H54 (cell line): ENCODE data around the gene GLIS2.

Source experiments
- DNase-seq: peaks from one replicate; pipeline ENCODE4 v3.0.0; 2011; ENCODE audit warnings: low spot score, mixed read lengths; ENCODE audit not compliant: insufficient read length
- FAIRE-seq: peaks from 3 replicates; lab custom pipeline; 2011; peaks lifted over from hg19 to GRCh38; lab: Jason Lieb, UNC
- POLR2A ChIP-seq: IDR thresholded peaks from 2 replicates; pipeline ENCODE4 v1.6.1; 2011; ENCODE audit warnings: low read depth, mild to moderate bottlenecking, low read length

The GLIS2 gene

DNA sequence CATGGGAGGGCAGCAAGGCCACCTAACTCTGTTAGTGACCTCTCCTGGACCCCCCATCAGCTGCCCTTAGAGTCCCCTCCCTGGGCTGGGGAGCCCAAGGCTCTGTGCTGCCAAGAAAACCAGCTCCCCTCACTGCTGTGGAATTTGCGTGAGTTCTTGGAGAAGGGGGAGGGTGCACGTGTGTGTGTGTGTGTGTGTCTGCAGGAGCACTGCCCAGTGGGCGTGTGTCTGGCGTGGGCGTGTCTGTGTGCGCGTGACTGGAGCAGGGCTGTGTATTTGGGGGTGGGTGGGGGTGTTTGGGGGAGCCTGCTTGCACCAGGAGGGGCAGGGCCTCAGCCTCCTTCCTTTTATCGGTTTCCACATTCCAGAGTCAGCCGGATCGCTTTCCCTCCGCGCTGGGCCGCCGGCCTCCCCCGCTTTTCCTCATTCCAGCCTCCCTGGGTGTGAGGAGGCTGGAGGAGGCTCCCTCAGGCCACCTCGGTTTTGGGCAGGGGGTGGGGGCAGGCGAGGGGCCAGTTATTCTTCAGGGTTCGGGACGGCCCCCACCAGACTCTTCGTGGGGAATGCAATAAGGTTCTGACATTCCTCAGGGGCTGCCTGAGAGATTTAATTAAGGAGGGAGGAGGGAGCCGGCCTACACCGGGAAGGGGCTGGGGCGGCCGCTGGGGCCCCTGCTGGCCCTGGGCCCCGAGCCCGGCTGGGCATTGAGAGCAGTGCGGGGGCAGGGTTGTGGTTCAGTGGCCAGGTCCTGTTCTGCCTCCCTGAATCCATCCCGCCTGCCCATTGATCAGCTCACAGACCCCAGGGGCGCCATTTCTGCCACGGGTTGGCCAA lies 58.3 kb downstream of the GLIS2 start:
- no peak for TF ChIP-seq POLR2A
- FAIRE-seq (no peak), DNase-seq (peak; percentile 82)

DNA sequence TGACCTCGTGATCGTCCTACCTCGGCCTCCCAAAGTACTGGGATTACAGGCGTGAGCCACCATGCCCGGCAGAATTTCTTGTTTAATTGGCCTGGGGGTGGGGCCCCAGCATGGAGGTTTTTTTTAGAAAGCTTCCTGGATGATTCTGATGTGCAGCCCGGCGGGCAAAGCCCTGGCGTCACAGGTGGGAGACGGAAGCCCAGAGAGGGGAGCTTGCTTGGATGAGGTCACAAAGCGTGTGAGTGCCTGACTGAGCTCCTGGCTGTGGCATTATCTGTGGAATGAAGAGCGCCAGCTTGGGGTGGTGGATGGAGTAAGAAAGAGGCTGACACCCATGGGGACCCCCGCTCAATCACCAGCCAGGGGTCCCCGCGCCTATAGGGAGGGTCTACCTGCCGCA lies 59.9 kb downstream of the GLIS2 start:
- no peak for TF ChIP-seq POLR2A
- DNase-seq: no peak
- no peak for FAIRE-seq

DNA sequence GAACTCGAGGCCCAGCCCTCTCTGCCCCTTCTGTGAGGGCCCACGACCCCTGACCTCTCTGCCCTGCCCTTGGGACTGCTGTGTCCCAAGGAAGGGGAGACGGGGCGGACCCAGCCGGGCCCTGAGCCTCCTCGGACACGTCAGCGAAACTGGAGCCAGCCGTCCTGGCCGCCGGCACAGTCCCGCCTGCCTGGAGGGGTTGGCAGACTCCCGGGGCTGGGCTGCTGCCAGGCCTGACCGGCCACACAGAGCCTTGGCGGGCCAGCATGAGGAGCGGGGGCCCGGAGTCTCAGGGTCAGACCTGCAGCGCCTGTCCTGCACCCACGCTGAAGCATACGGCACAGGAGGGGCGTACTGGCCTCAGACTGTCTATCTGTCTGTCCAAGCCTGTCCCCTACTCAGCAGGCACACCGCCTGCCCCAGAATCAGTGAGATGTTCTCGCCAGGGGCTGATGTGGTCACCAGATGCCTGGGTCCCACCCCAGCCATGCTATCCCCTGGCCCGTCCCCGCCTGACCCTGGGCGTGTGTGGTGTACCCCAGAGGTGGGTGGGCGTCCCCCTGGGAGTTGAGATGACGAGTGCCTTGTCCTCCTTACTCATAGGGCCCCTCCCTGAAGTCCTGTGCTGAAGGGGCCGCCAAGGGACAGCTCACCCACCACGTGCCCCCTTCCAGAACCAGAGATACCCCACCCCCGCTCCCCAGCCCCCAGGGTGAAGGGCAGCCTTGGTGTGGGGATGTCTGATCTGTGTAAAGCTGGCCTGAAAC lies 60.4 kb downstream of the GLIS2 start:
- TF ChIP-seq POLR2A: no peak
- DNase-seq (peak; percentile 67), FAIRE-seq (no peak)

DNA sequence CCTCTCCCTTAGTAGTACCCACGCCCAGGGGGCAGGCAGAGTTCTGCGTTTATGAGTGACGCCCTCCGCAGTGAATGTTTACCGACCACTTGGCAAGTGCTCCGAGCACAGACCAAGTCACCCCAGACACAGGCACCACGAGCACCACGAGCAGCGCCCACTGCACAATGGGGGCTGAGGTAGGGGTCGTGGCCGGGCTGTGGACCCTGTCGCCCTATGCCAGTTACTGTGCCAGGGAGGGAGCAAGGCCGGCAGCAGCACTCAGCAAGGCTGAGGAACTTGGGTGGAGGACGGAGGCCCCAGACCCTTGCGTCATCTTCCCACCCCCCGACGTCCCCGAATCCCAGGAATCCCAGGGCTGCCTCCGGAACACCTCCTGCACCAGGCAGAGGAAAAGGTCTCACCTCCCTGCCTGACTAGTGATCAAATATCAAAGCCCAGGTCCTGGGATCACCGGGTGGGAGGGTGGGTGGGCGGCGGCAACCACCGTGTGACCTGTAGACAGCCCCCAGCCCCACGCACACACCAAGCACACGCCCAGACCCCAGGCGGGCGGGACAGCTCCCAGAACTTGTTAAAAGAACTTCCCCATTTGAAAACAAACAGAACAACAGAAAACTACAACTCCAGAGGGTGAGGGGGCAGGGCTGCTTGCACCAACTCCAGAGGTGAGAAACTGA lies 61.2 kb downstream of the GLIS2 start:
- no peak for FAIRE-seq
- no peak for TF ChIP-seq POLR2A
- no peak for DNase-seq

DNA sequence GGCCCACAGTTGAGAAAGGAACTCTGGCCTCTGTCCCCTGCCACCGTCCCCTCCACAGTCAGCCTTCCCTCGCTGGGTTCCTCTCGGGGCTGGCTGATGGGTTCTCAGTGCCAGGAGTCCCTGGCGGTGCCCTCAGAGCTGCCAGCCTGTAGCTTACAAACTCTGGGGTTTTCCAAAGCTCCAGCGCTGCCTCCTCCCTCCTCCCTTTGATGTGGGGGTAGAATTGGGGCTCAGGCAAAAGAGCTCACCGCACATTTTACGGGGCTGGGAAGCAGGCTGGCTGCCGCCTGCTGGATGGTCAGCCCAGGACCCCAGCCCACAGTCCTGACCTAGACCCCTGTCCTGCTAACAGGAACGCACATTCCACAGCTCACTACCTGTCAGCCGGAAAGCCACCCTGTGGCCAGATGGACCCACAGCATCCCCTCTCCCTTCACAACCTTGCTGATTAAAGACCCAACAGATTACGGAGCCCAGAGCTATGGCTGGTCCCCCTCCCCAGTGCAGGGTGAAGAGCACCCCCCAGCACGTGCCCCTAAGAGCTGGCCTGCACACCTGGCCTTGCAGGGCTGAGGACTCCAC lies 61.8 kb downstream of the GLIS2 start:
- FAIRE-seq (no peak), DNase-seq (no peak)
- TF ChIP-seq POLR2A: no peak

- no peak for DNase-seq
- TF ChIP-seq POLR2A: no peak
- FAIRE-seq: no peak
These were observed 62.3 kb downstream of the GLIS2 start for GRCh38 chr16:4378161-4378666.

DNA sequence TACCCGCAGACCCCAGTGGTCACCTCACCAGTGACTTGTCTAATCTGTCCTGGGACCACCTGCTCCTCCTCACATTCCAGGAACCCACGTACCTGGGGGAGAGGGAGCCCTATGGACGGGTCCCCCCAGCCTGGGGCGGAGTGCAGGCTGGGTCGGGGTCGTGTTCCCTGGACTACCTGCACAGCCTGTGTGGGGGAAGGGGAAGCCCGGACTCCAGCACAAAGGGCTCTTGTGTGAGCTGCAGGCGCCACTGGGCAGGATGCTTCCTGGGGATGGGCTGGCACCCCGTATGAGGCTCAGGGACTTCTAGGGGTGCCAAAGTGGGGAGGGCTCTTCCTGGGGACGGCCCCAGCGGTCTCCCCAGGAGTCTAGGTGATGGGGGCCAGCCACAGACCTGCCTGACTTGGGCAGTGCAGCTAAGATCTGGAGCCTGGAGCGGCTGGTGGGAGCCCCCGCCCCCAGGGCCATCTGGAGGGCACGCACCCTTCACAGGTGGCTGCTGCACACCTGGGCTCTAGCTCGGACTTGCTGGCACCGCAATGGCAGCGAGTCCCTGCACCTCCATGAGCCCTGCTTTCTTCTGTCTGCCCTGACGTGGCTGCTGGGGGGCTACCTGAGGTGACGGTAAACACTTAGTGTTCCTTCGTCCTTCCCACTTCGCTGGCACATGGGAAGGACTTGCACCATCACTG lies 63.3 kb downstream of the GLIS2 start:
- FAIRE-seq (no peak), DNase-seq (no peak)
- no peak for TF ChIP-seq POLR2A

DNA sequence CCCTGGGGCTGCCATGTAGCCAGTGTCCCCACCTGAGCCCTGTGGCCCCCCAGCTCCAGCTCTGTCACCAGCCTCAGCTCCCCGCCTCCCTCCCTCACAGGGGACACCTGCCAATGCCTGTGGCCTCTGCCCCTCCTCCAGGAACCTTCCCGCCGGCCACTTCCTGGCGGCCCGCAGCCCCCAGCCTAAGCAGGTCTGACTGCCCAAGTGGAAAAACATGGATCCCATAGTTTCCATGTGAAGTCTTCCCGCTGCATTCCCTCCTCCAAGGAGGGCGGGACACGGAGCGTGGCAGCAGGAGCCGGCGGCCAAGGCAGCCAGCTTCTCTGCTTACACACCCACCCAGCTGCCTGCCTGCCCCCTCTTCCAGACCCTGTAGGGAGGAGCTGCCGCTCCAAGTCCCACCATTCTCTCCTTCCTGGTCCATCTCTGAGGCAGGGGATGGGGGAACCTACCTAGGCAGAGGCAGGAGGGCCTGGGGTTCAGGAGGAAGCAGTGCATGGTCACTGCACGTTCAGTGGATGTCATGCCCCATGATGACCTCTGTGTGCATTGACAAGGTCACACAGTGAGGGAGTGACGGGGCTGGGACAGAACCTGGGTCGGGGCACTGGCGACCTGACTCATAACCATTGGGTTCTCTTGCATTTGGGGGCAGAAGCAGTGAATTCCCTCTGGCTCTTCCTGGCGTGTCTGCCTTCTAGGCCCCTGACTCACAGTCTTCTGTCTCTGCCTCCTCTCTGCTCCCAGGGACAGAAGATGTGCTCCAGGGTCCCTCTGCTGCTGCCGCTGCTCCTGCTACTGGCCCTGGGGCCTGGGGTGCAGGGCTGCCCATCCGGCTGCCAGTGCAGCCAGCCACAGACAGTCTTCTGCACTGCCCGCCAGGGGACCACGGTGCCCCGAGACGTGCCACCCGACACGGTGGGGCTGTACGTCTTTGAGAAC lies 64.5 kb downstream of the GLIS2 start:
- no peak for TF ChIP-seq POLR2A
- DNase-seq (no peak), FAIRE-seq (no peak)

DNA sequence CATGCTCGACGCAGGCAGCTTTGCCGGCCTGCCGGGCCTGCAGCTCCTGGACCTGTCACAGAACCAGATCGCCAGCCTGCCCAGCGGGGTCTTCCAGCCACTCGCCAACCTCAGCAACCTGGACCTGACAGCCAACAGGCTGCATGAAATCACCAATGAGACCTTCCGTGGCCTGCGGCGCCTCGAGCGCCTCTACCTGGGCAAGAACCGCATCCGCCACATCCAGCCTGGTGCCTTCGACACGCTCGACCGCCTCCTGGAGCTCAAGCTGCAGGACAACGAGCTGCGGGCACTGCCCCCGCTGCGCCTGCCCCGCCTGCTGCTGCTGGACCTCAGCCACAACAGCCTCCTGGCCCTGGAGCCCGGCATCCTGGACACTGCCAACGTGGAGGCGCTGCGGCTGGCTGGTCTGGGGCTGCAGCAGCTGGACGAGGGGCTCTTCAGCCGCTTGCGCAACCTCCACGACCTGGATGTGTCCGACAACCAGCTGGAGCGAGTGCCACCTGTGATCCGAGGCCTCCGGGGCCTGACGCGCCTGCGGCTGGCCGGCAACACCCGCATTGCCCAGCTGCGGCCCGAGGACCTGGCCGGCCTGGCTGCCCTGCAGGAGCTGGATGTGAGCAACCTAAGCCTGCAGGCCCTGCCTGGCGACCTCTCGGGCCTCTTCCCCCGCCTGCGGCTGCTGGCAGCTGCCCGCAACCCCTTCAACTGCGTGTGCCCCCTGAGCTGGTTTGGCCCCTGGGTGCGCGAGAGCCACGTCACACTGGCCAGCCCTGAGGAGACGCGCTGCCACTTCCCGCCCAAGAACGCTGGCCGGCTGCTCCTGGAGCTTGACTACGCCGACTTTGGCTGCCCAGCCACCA lies 65.4 kb downstream of the GLIS2 start:
- FAIRE-seq: no peak
- no peak for DNase-seq

DNA sequence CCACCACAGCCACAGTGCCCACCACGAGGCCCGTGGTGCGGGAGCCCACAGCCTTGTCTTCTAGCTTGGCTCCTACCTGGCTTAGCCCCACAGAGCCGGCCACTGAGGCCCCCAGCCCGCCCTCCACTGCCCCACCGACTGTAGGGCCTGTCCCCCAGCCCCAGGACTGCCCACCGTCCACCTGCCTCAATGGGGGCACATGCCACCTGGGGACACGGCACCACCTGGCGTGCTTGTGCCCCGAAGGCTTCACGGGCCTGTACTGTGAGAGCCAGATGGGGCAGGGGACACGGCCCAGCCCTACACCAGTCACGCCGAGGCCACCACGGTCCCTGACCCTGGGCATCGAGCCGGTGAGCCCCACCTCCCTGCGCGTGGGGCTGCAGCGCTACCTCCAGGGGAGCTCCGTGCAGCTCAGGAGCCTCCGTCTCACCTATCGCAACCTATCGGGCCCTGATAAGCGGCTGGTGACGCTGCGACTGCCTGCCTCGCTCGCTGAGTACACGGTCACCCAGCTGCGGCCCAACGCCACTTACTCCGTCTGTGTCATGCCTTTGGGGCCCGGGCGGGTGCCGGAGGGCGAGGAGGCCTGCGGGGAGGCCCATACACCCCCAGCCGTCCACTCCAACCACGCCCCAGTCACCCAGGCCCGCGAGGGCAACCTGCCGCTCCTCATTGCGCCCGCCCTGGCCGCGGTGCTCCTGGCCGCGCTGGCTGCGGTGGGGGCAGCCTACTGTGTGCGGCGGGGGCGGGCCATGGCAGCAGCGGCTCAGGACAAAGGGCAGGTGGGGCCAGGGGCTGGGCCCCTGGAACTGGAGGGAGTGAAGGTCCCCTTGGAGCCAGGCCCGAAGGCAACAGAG lies 66.3 kb downstream of the GLIS2 start:
- DNase-seq (no peak), FAIRE-seq (no peak)
- TF ChIP-seq POLR2A: no peak

More for the DNA sequence above, 65.4 kb downstream of the GLIS2 start:
- TF ChIP-seq POLR2A: no peak

GRCh38 chr16:4382795-4383357 lies 67.0 kb downstream of the GLIS2 start:
- DNase-seq (no peak), FAIRE-seq (no peak)
- TF ChIP-seq POLR2A: no peak
